Liver (tissue), 9 donors: ENCODE results near the gene DHRS1. TPM values are rescaled to one million over a fixed set of nuclear protein-coding genes. Genes with fewer than 3 reads are reported as not detected.
A peak's percentile ranks its signal among the peaks of the same experiment; 100 is the strongest.

ENCODE experiments used
- DNase-seq: peaks from one replicate; pipeline ENCODE4 v3.0.0-alpha.2; 2017; ENCODE audit warnings: low spot score
- H3K27ac ChIP-seq, 2 donors: one replicate each; pipeline ENCODE4 v1.7.0; 2013; ENCODE audit warnings: inconsistent platforms in 2 of 2, low read length in 2 of 2, control low read depth in 1 of 2, low read depth in 1 of 2, mild to moderate bottlenecking in 1 of 2
- H3K27me3 ChIP-seq, 4 donors: one replicate each; pipeline versions ENCODE4 v1.6.1 to v1.7.0; 2013; ENCODE audit warnings: low read length in 3 of 4, inconsistent platforms in 1 of 4, mild to moderate bottlenecking in 1 of 4, moderate library complexity in 1 of 4; ENCODE audit not compliant: control insufficient read depth in 4 of 4, insufficient read depth in 4 of 4
- H3K36me3 ChIP-seq, 4 donors: one replicate each; pipeline versions ENCODE4 v1.6.1 to v1.7.0; 2013; ENCODE audit warnings: low read length in 3 of 4, mild to moderate bottlenecking in 3 of 4, low read depth in 1 of 4, moderate library complexity in 1 of 4; ENCODE audit not compliant: control insufficient read depth in 4 of 4, insufficient read depth in 3 of 4
- H3K4me1 ChIP-seq, 4 donors: one replicate each; pipeline versions ENCODE4 v1.6.1 to v1.7.0; 2013; ENCODE audit warnings: low read length in 3 of 4, mild to moderate bottlenecking in 3 of 4, moderate library complexity in 1 of 4; ENCODE audit not compliant: control insufficient read depth in 4 of 4, insufficient read depth in 4 of 4
- H3K4me3 ChIP-seq, 3 donors: one replicate each; pipeline versions ENCODE4 v1.6.1 to v1.7.0; 2013; ENCODE audit warnings: low read length in 3 of 3, control low read depth in 1 of 3, low read depth in 1 of 3, mild to moderate bottlenecking in 1 of 3
- H3K9ac ChIP-seq, 2 donors: one replicate each; pipeline ENCODE4 v1.7.0; 2013; ENCODE audit warnings: low read length in 2 of 2, mild to moderate bottlenecking in 2 of 2, moderate library complexity in 2 of 2, control low read depth in 1 of 2, low read depth in 1 of 2
- H3K9me3 ChIP-seq, 4 donors: one replicate each; pipeline versions ENCODE4 v1.6.1 to v1.7.0; 2013; ENCODE audit warnings: low read length in 3 of 4; ENCODE audit not compliant: control insufficient read depth in 4 of 4
- ATF3 ChIP-seq: IDR thresholded peaks from 2 replicates; pipeline ENCODE4 v1.6.1; 2016; ENCODE audit warnings: antibody characterized with exemption
- CTCF ChIP-seq: fragments of 150-350 bp; IDR thresholded peaks from 2 replicates; pipeline ENCODE4 v1.5.1; 2017; ENCODE audit warnings: improper control_type of control experiment, low read depth, low read length; ENCODE audit not compliant: missing input control
- EGR1 ChIP-seq, 2 donors: IDR thresholded peaks; 2 replicates each; pipeline ENCODE4 v1.6.1; 2016 to 2018; ENCODE audit warnings: antibody characterized with exemption in 2 of 2, low read depth in 2 of 2
- FOXA1 ChIP-seq: IDR thresholded peaks from 2 replicates; pipeline ENCODE4 v1.6.1; 2016; ENCODE audit warnings: antibody characterized with exemption
- GABPA ChIP-seq, 2 donors: IDR thresholded peaks in 1 of 2; conservative IDR thresholded peaks in 1 of 2; 2 replicates each; pipeline ENCODE4 v1.6.1; 2016; ENCODE audit warnings: antibody characterized with exemption in 2 of 2, mild to moderate bottlenecking in 1 of 2, moderate library complexity in 1 of 2
- HNF4A ChIP-seq, 2 donors: conservative IDR thresholded peaks; 2 replicates each; pipeline ENCODE4 v1.6.1; 2016; ENCODE audit warnings: antibody characterized with exemption in 2 of 2, mild to moderate bottlenecking in 2 of 2
- NR2F2 ChIP-seq: IDR thresholded peaks from 2 replicates; pipeline ENCODE4 v1.6.1; 2016; ENCODE audit warnings: antibody characterized with exemption
- RAD21 ChIP-seq, 2 donors: IDR thresholded peaks; 2 replicates each; pipeline ENCODE4 v1.6.1; 2016; ENCODE audit warnings: antibody characterized with exemption in 2 of 2, mild to moderate bottlenecking in 2 of 2
- REST ChIP-seq: IDR thresholded peaks from 2 replicates; pipeline ENCODE4 v1.6.1; 2016; ENCODE audit warnings: antibody characterized with exemption, mild to moderate bottlenecking
- RXRA ChIP-seq, 2 donors: IDR thresholded peaks; 2 replicates each; pipeline ENCODE4 v1.6.1; 2017 to 2018; ENCODE audit warnings: antibody characterized with exemption in 2 of 2, mild to moderate bottlenecking in 1 of 2
- SP1 ChIP-seq: IDR thresholded peaks from 2 replicates; pipeline ENCODE4 v1.6.1; 2018; ENCODE audit warnings: antibody characterized with exemption, mild to moderate bottlenecking
- TAF1 ChIP-seq: conservative IDR thresholded peaks from 2 replicates; pipeline ENCODE4 v1.6.1; 2016; ENCODE audit warnings: antibody characterized with exemption, mild to moderate bottlenecking
- YY1 ChIP-seq: IDR thresholded peaks from 2 replicates; pipeline ENCODE4 v1.6.1; 2016; ENCODE audit warnings: antibody characterized with exemption, mild to moderate bottlenecking
- ZBTB33 ChIP-seq: IDR thresholded peaks from 2 replicates; pipeline ENCODE4 v1.6.1; 2016; ENCODE audit warnings: antibody characterized with exemption
- WGBS: extraction: QIAGEN DNeasy Blood & Tissue Kit; methylation state at CpG from one replicate; pipeline ENCODE4 v1.1.7; 2013; 5-methylcytosine and 5-hydroxymethylcytosine counted together
- polyA plus RNA-seq, 2 donors: library from polyadenylated mRNA; stranded (reverse) in 1 of 2; unstranded in 1 of 2; fragments of 200-250 nt in 1 of 2; fragments of >200 nt in 1 of 2; fragmentation: Nextera tagmentation in 1 of 2; extraction: Ambion mirVana in 1 of 2; gene quantifications; one replicate each; pipeline versions ENCODE4 v1.2.1 to v1.2.3, GENCODE V29; 2013 to 2015
- total RNA-seq, 2 donors: library from RNA; depleted of rRNA; stranded (reverse); fragments of >200 nt; gene quantifications; one replicate each; pipeline ENCODE4 v1.2.3, GENCODE V29; 2014
- TF ChIP-seq, protein P1 (sequence below): IDR thresholded peaks from 2 replicates; pipeline ENCODE4 v1.6.1; 2016; ENCODE audit warnings: antibody characterized with exemption
- donor health status: healthy.
- donor health status: healthy.
- donor health status: healthy.
- donor health status: healthy.
- donor health status: healthy.

DHRS1 gene
- total and polyA plus RNA-seq, 4 donors: 30.3 to 84.9 (median 50.2) TPM

GRCh38 chr14:24313913-24314312 lies 14.3 kb upstream of the DHRS1 start:
- Histone ChIP-seq H3K36me3 (no peaks in the 10 kb centered on the region), H3K27ac (peak overlapping the region in 1 of 2 donors; percentile 48), H3K4me1 (peaks cover 22 to 40% (median 28%) of the 10 kb centered on the region in 4 donors), H3K4me3 (no peak overlapping the region), H3K9ac (no peak overlapping the region), H3K27me3 (no peaks in the 10 kb centered on the region), H3K9me3 (no peaks in the 10 kb centered on the region)
- DNase-seq: no peak
- 79% methylated on average over 2 of the region's 2 CpGs for WGBS
- no peak for TF ChIP-seq REST
- TF ChIP-seq YY1: no peak
- TF ChIP-seq ZBTB33: no peak
- no peak for TF ChIP-seq NR2F2
- TF ChIP-seq CTCF: no peak
- TF ChIP-seq RXRA (IDR thresholded peaks at IDR 0.05): no peak
- TF ChIP-seq SP1: no peak
- TF ChIP-seq GABPA (IDR thresholded peaks at IDR 0.05 in 1 of 2, conservative IDR thresholded peaks at IDR 0.05 in 1 of 2): no peak
- TF ChIP-seq, protein P1, sequence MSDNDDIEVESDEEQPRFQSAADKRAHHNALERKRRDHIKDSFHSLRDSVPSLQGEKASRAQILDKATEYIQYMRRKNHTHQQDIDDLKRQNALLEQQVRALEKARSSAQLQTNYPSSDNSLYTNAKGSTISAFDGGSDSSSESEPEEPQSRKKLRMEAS: no peak
- TF ChIP-seq RAD21 (IDR thresholded peaks at IDR 0.05): no peak

- no peaks in the 10 kb centered on the region for H3K27me3 ChIP-seq
- H3K36me3 ChIP-seq: no peaks in the 10 kb centered on the region
- DNase-seq: no peak
- 76% methylated on average over 9 of the region's 9 CpGs for WGBS
- peak overlapping the region; percentile 92 to 97 for H3K27ac ChIP-seq
- no peaks in the 10 kb centered on the region for H3K9me3 ChIP-seq
- peak overlapping the region in 1 of 2 donors; percentile 15 for H3K9ac ChIP-seq
- no peak overlapping the region for H3K4me3 ChIP-seq
- peaks cover 27 to 50% (median 37%) of the 10 kb centered on the region in 4 donors for H3K4me1 ChIP-seq
- no peak for TF ChIP-seq CTCF
- TF ChIP-seq RXRA (IDR thresholded peaks at IDR 0.05): peak in 1 of 2 donors; percentile 45
- TF ChIP-seq TAF1: no peak
- no peak for TF ChIP-seq REST
- peak; percentile 38 for TF ChIP-seq YY1
- TF ChIP-seq, protein P1: peak; percentile 49
- TF ChIP-seq GABPA (IDR thresholded peaks at IDR 0.05 in 1 of 2, conservative IDR thresholded peaks at IDR 0.05 in 1 of 2): no peak
- TF ChIP-seq FOXA1: no peak
- no peak for TF ChIP-seq ATF3
- peak; percentile 85 for TF ChIP-seq NR2F2
- TF ChIP-seq HNF4A (conservative IDR thresholded peaks at IDR 0.05): no peak
- TF ChIP-seq EGR1 (IDR thresholded peaks at IDR 0.05; ENCODE audit: low read depth in 2 of 2): no peak
Observed at GRCh38 chr14:24312736-24313507, 13.3 kb upstream of the DHRS1 start.
